ENCODE results near the gene ANLN. TPM values are rescaled to one million over a fixed set of nuclear protein-coding genes. Genes with fewer than 3 reads are reported as not detected.

Gene ANLN
- polyA plus RNA-seq, 1 donor from 2014 or later = 5.8 TPM

DNA sequence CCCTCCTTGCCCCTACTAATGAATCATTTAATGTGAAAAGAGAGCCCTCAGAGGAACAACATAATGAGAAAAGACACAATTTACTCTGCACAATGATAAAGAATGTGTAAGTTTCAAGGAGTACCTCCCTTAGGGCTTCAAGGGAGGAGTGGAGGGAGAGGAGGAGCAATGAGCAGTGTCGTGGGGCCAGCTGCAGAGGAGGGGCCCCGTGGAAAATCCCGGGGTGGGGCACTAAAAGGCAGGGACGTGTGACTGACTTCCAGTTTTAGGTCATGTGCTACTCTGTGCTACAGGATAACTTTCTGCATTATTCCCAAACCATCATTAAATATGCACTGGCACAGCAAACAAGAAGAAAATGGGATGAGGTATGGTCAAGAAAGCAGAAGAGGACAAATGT is 108.1 kb downstream of the ANLN start:
- Histone ChIP-seq H3K36me3 (ENCODE audit: insufficient read depth, low read length) (no peaks in the 10 kb centered on the region), H3K9me2 (ENCODE audit: insufficient read depth, low read length) (no peaks in the 10 kb centered on the region), H3K4me2 (ENCODE audit: low read length) (no peak overlapping the region), H4K20me1 (ENCODE audit: insufficient read depth) (no peaks in the 10 kb centered on the region), H3K27me3 (ENCODE audit: insufficient read depth, low read depth, low read length) (no peaks in the 10 kb centered on the region), H3K9ac (ENCODE audit: low read length) (no peak overlapping the region), H3K4me3 (ENCODE audit: low read length) (no peak overlapping the region), H3K27ac (ENCODE audit: low read length) (no peak overlapping the region), H3F3A (ENCODE audit: insufficient read depth, low read length, poor library complexity, severe bottlenecking) (no peaks in the 10 kb centered on the region), H3K9me3 (ENCODE audit: low read length) (no peaks in the 10 kb centered on the region), H3K79me2 (replicated peaks; ENCODE audit: insufficient read depth, low read length) (no peaks in the 10 kb centered on the region), H2AFZ (ENCODE audit: low read depth, low read length) (no peak overlapping the region)
- TF ChIP-seq MXI1 (conservative IDR thresholded peaks at IDR 0.05; ENCODE audit: poor library complexity, severe bottlenecking) = no peak
- no peak for TF ChIP-seq EZH2 (IDR thresholded peaks at IDR 0.05; ENCODE audit: borderline replicate concordance, insufficient read depth, low read length, poor library complexity, severe bottlenecking)
- no peak for TF ChIP-seq REST (IDR thresholded peaks at IDR 0.05; ENCODE audit: borderline replicate concordance)
- no peak for TF ChIP-seq SMC3 (conservative IDR thresholded peaks at IDR 0.05; ENCODE audit: poor library complexity)
- TF ChIP-seq, protein P1, sequence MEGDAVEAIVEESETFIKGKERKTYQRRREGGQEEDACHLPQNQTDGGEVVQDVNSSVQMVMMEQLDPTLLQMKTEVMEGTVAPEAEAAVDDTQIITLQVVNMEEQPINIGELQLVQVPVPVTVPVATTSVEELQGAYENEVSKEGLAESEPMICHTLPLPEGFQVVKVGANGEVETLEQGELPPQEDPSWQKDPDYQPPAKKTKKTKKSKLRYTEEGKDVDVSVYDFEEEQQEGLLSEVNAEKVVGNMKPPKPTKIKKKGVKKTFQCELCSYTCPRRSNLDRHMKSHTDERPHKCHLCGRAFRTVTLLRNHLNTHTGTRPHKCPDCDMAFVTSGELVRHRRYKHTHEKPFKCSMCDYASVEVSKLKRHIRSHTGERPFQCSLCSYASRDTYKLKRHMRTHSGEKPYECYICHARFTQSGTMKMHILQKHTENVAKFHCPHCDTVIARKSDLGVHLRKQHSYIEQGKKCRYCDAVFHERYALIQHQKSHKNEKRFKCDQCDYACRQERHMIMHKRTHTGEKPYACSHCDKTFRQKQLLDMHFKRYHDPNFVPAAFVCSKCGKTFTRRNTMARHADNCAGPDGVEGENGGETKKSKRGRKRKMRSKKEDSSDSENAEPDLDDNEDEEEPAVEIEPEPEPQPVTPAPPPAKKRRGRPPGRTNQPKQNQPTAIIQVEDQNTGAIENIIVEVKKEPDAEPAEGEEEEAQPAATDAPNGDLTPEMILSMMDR (IDR thresholded peaks at IDR 0.05; ENCODE audit: poor library complexity, severe bottlenecking) = no peak
- no peak for TF ChIP-seq RAD21 (conservative IDR thresholded peaks at IDR 0.05)
- no peak for TF ChIP-seq TAF1 (IDR thresholded peaks at IDR 0.05; ENCODE audit: low read depth)
- TF ChIP-seq EP300 (conservative IDR thresholded peaks at IDR 0.05; ENCODE audit: poor library complexity, severe bottlenecking) = no peak
- TF ChIP-seq POLR2AphosphoS5 (IDR thresholded peaks at IDR 0.05) = no peak

Other genes with a start within 250 kb of the ANLN start
- gene EEPD1, start 236.6 kb upstream of the ANLN start, polyA plus RNA-seq = 2.5 and 4.2 TPM in 2 replicates

Measured in neural cell (in vitro differentiated cells).